ENCODE data around the gene SIPA1. TPM values are rescaled to one million over a fixed set of nuclear protein-coding genes. Genes with fewer than 3 reads are reported as not detected.

The SIPA1 gene
- total and polyA plus RNA-seq, 9 of the 15 experiments (the other 6 are each of a cell fraction or from before 2014, with no cell fraction given) = 0.25 to 85.8 (median 16.8) TPM

DNA sequence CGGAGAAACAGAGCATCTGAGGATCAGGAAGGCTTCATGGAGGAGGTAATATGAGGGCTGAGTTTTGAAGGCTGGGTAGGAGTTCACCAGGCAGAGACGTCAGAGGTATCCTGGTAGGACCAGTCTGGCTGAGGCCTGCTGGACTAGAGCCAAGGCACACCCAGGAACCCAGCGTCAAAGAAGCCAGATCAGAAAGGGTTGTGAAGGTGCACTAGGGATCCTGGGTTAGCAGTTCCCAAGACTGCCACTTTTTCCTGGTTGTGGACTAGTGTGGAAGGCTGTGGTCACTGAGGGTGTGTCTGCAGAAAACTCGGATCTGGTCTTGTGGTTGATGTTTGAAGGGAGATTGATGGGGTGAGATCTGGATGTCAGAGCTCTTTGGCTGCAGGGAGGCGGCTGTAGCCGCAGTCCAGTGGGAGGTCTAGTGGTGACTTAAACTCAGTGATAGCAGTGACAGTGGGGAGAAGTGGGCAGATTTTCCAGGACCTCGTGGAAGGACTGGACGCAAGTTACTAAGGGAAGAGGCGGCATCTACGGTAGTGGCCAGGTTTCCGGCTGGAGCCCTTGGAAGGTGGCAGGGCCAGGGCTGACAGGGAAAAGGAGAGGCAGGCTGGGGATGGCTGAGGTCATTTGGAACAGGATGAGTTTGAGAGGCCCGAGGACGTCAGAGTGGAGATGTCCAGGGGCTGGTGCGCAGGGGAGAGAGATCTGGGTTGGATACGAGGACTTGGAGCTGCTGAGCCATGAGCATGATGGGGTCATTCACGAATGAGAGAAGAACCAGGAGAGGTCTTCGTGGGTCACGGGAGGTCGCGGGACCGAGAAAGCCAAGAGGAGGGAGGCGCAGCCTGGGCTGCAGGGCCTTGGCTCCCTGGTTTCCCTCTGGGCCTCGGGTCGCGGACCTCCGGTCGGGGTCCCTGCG, 13.9 kb downstream of the SIPA1 start (continued):
- no peak for TF ChIP-seq FIP1L1 (IDR thresholded peaks at IDR 0.05; ENCODE audit: low read depth, low read length, poor library complexity, severe bottlenecking)
- TF ChIP-seq, protein P1, sequence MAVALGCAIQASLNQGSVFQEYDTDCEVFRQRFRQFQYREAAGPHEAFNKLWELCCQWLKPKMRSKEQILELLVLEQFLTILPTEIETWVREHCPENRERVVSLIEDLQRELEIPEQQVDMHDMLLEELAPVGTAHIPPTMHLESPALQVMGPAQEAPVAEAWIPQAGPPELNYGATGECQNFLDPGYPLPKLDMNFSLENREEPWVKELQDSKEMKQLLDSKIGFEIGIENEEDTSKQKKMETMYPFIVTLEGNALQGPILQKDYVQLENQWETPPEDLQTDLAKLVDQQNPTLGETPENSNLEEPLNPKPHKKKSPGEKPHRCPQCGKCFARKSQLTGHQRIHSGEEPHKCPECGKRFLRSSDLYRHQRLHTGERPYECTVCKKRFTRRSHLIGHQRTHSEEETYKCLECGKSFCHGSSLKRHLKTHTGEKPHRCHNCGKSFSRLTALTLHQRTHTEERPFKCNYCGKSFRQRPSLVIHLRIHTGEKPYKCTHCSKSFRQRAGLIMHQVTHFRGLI (CRISPR knock-in tag; IDR thresholded peaks at IDR 0.05) = no peak
- TF ChIP-seq CTCF (IDR thresholded peaks at IDR 0.05 in 2 of 3, conservative IDR thresholded peaks at IDR 0.05 in 1 of 3; ENCODE audit: insufficient read depth in 2 of 3, low read depth in 1 of 3, low read length in 3 of 3) = no peak
- TF ChIP-seq, protein P2, sequence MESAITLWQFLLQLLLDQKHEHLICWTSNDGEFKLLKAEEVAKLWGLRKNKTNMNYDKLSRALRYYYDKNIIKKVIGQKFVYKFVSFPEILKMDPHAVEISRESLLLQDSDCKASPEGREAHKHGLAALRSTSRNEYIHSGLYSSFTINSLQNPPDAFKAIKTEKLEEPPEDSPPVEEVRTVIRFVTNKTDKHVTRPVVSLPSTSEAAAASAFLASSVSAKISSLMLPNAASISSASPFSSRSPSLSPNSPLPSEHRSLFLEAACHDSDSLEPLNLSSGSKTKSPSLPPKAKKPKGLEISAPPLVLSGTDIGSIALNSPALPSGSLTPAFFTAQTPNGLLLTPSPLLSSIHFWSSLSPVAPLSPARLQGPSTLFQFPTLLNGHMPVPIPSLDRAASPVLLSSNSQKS (CRISPR knock-in tag; IDR thresholded peaks at IDR 0.05) = no peak
- TF ChIP-seq HMBOX1 (IDR thresholded peaks at IDR 0.05) = peak; percentile 61; the same call in 1 of the 2 replicates
- TF ChIP-seq, protein P3, sequence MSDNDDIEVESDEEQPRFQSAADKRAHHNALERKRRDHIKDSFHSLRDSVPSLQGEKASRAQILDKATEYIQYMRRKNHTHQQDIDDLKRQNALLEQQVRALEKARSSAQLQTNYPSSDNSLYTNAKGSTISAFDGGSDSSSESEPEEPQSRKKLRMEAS (CRISPR knock-in tag; IDR thresholded peaks at IDR 0.05) = peak; percentile 1
- TF ChIP-seq, protein P4, sequence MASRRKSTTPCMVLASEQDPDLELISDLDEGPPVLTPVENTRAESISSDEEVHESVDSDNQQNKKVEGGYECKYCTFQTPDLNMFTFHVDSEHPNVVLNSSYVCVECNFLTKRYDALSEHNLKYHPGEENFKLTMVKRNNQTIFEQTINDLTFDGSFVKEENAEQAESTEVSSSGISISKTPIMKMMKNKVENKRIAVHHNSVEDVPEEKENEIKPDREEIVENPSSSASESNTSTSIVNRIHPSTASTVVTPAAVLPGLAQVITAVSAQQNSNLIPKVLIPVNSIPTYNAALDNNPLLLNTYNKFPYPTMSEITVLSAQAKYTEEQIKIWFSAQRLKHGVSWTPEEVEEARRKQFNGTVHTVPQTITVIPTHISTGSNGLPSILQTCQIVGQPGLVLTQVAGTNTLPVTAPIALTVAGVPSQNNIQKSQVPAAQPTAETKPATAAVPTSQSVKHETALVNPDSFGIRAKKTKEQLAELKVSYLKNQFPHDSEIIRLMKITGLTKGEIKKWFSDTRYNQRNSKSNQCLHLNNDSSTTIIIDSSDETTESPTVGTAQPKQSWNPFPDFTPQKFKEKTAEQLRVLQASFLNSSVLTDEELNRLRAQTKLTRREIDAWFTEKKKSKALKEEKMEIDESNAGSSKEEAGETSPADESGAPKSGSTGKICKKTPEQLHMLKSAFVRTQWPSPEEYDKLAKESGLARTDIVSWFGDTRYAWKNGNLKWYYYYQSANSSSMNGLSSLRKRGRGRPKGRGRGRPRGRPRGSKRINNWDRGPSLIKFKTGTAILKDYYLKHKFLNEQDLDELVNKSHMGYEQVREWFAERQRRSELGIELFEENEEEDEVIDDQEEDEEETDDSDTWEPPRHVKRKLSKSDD (conservative IDR thresholded peaks at IDR 0.05; ENCODE audit: low read length) = no peak
- TF ChIP-seq NCOR1 (IDR thresholded peaks at IDR 0.05) = no peak
- no peak for TF ChIP-seq CHD4 (IDR thresholded peaks at IDR 0.05; ENCODE audit: insufficient read depth, insufficient replicate concordance, low read depth, low read length, poor library complexity, severe bottlenecking)
- TF ChIP-seq DLX4 (CRISPR knock-in tag; IDR thresholded peaks at IDR 0.05) = no peak
- no peak for TF ChIP-seq SIN3A (IDR thresholded peaks at IDR 0.05; ENCODE audit: borderline replicate concordance in 2 of 2, control insufficient read depth in 1 of 2, low read depth in 2 of 2, low read length in 2 of 2)
- TF ChIP-seq KHSRP (IDR thresholded peaks at IDR 0.05) = no peak
- TF ChIP-seq ZNF175 (CRISPR knock-in tag; IDR thresholded peaks at IDR 0.05; ENCODE audit: low read depth) = no peak
- TF ChIP-seq SRSF9 (IDR thresholded peaks at IDR 0.05; ENCODE audit: borderline replicate concordance, low read depth, low read length) = no peak
- TF ChIP-seq ESRRB (CRISPR knock-in tag; IDR thresholded peaks at IDR 0.05; ENCODE audit: borderline replicate concordance) = no peak
- TF ChIP-seq CREM (IDR thresholded peaks at IDR 0.05; ENCODE audit: low read depth) = no peak
